Liver (tissue), 9 donors: ENCODE results near the gene SLC26A1. TPM values are rescaled to one million over a fixed set of nuclear protein-coding genes. Genes with fewer than 3 reads are reported as not detected.

Experiments
- DNase-seq: peaks from one replicate; pipeline ENCODE4 v3.0.0-alpha.2; 2017; ENCODE audit warnings: low spot score
- H3K27ac ChIP-seq, 2 donors: one replicate each; pipeline ENCODE4 v1.7.0; 2013; ENCODE audit warnings: inconsistent platforms in 2 of 2, low read length in 2 of 2, control low read depth in 1 of 2, low read depth in 1 of 2, mild to moderate bottlenecking in 1 of 2
- H3K27me3 ChIP-seq, 4 donors: one replicate each; pipeline versions ENCODE4 v1.6.1 to v1.7.0; 2013; ENCODE audit warnings: low read length in 3 of 4, inconsistent platforms in 1 of 4, mild to moderate bottlenecking in 1 of 4, moderate library complexity in 1 of 4; ENCODE audit not compliant: control insufficient read depth in 4 of 4, insufficient read depth in 4 of 4
- H3K36me3 ChIP-seq, 4 donors: one replicate each; pipeline versions ENCODE4 v1.6.1 to v1.7.0; 2013; ENCODE audit warnings: low read length in 3 of 4, mild to moderate bottlenecking in 3 of 4, low read depth in 1 of 4, moderate library complexity in 1 of 4; ENCODE audit not compliant: control insufficient read depth in 4 of 4, insufficient read depth in 3 of 4
- H3K4me1 ChIP-seq, 4 donors: one replicate each; pipeline versions ENCODE4 v1.6.1 to v1.7.0; 2013; ENCODE audit warnings: low read length in 3 of 4, mild to moderate bottlenecking in 3 of 4, moderate library complexity in 1 of 4; ENCODE audit not compliant: control insufficient read depth in 4 of 4, insufficient read depth in 4 of 4
- H3K4me3 ChIP-seq, 3 donors: one replicate each; pipeline versions ENCODE4 v1.6.1 to v1.7.0; 2013; ENCODE audit warnings: low read length in 3 of 3, control low read depth in 1 of 3, low read depth in 1 of 3, mild to moderate bottlenecking in 1 of 3
- H3K9ac ChIP-seq, 2 donors: one replicate each; pipeline ENCODE4 v1.7.0; 2013; ENCODE audit warnings: low read length in 2 of 2, mild to moderate bottlenecking in 2 of 2, moderate library complexity in 2 of 2, control low read depth in 1 of 2, low read depth in 1 of 2
- H3K9me3 ChIP-seq, 4 donors: one replicate each; pipeline versions ENCODE4 v1.6.1 to v1.7.0; 2013; ENCODE audit warnings: low read length in 3 of 4; ENCODE audit not compliant: control insufficient read depth in 4 of 4
- FOXA2 ChIP-seq: IDR thresholded peaks from 2 replicates; pipeline ENCODE4 v1.6.1; 2016; ENCODE audit warnings: antibody characterized with exemption
- HNF4G ChIP-seq: IDR thresholded peaks from 2 replicates; pipeline ENCODE4 v1.6.1; 2016; ENCODE audit warnings: antibody characterized with exemption
- JUND ChIP-seq, 2 donors: IDR thresholded peaks; 2 replicates each; pipeline ENCODE4 v1.6.1; 2016; ENCODE audit warnings: antibody characterized with exemption in 2 of 2
- NR2F2 ChIP-seq: IDR thresholded peaks from 2 replicates; pipeline ENCODE4 v1.6.1; 2016; ENCODE audit warnings: antibody characterized with exemption
- RAD21 ChIP-seq, 2 donors: IDR thresholded peaks; 2 replicates each; pipeline ENCODE4 v1.6.1; 2016; ENCODE audit warnings: antibody characterized with exemption in 2 of 2, mild to moderate bottlenecking in 2 of 2
- RXRA ChIP-seq, 2 donors: IDR thresholded peaks; 2 replicates each; pipeline ENCODE4 v1.6.1; 2017 to 2018; ENCODE audit warnings: antibody characterized with exemption in 2 of 2, mild to moderate bottlenecking in 1 of 2
- SP1 ChIP-seq: IDR thresholded peaks from 2 replicates; pipeline ENCODE4 v1.6.1; 2018; ENCODE audit warnings: antibody characterized with exemption, mild to moderate bottlenecking
- YY1 ChIP-seq: IDR thresholded peaks from 2 replicates; pipeline ENCODE4 v1.6.1; 2016; ENCODE audit warnings: antibody characterized with exemption, mild to moderate bottlenecking
- ZBTB33 ChIP-seq: IDR thresholded peaks from 2 replicates; pipeline ENCODE4 v1.6.1; 2016; ENCODE audit warnings: antibody characterized with exemption
- WGBS: extraction: QIAGEN DNeasy Blood & Tissue Kit; methylation state at CpG from one replicate; pipeline ENCODE4 v1.1.7; 2013; 5-methylcytosine and 5-hydroxymethylcytosine counted together
- polyA plus RNA-seq, 2 donors: library from polyadenylated mRNA; stranded (reverse) in 1 of 2; unstranded in 1 of 2; fragments of 200-250 nt in 1 of 2; fragments of >200 nt in 1 of 2; fragmentation: Nextera tagmentation in 1 of 2; extraction: Ambion mirVana in 1 of 2; gene quantifications; one replicate each; pipeline versions ENCODE4 v1.2.1 to v1.2.3, GENCODE V29; 2013 to 2015
- total RNA-seq, 2 donors: library from RNA; depleted of rRNA; stranded (reverse); fragments of >200 nt; gene quantifications; one replicate each; pipeline ENCODE4 v1.2.3, GENCODE V29; 2014
- TF ChIP-seq, protein P1 (sequence below): IDR thresholded peaks from 2 replicates; pipeline ENCODE4 v1.6.1; 2016; ENCODE audit warnings: antibody characterized with exemption
- TF ChIP-seq, protein P2 (sequence below): fragments of 150-350 bp; IDR thresholded peaks from 2 replicates; pipeline ENCODE4 v1.5.1; 2017; ENCODE audit warnings: improper control_type of control experiment, low read depth, low read length; ENCODE audit not compliant: missing input control
- TF ChIP-seq, protein P3 (sequence below): IDR thresholded peaks from 2 replicates; pipeline ENCODE4 v1.6.1; 2016; ENCODE audit warnings: antibody characterized with exemption
- donor health status: healthy.
- donor health status: healthy.
- donor health status: healthy.
- donor health status: healthy.
- donor health status: healthy.

The SLC26A1 gene
- total and polyA plus RNA-seq, 4 donors, result 5.1 to 41.0 (median 26.3) TPM

- WGBS, result 54% methylated on average over 36 of the region's 36 CpGs
- no peak overlapping the region for H3K27ac ChIP-seq
Observed at GRCh38 chr4:1041147-1041935, 48.1 kb upstream of the SLC26A1 start.

GRCh38 chr4:1040344-1041146, 47.3 kb upstream of the SLC26A1 start:
- Histone ChIP-seq H3K27me3 (peaks cover 0 to 4% (median 0%) of the 10 kb centered on the region in 4 donors), H3K36me3 (no peaks in the 10 kb centered on the region), H3K27ac (no peak overlapping the region), H3K4me1 (peaks cover 0 to 2% (median 0%) of the 10 kb centered on the region in 4 donors), H3K4me3 (no peak overlapping the region), H3K9ac (no peak overlapping the region), H3K9me3 (no peaks in the 10 kb centered on the region)
- 92% methylated on average over 21 of the region's 21 CpGs for WGBS
- no peak for DNase-seq
- no peak for TF ChIP-seq FOXA2
- no peak for TF ChIP-seq ZBTB33
- TF ChIP-seq YY1, result no peak

More at GRCh38 chr4:1041147-1041935, 48.1 kb upstream of the SLC26A1 start:
- H3K4me3 ChIP-seq, result no peak overlapping the region
- no peaks in the 10 kb centered on the region for H3K36me3 ChIP-seq
- no peaks in the 10 kb centered on the region for H3K9me3 ChIP-seq
- DNase-seq, result no peak
- H3K27me3 ChIP-seq, result peaks cover 0 to 4% (median 0%) of the 10 kb centered on the region in 4 donors
- H3K4me1 ChIP-seq, result peaks cover 0 to 2% (median 0%) of the 10 kb centered on the region in 4 donors
- H3K9ac ChIP-seq, result no peak overlapping the region
- TF ChIP-seq, protein P1, sequence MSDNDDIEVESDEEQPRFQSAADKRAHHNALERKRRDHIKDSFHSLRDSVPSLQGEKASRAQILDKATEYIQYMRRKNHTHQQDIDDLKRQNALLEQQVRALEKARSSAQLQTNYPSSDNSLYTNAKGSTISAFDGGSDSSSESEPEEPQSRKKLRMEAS, result no peak
- TF ChIP-seq SP1, result no peak
- TF ChIP-seq RXRA (IDR thresholded peaks at IDR 0.05), result no peak
- no peak for TF ChIP-seq FOXA2
- no peak for TF ChIP-seq JUND (IDR thresholded peaks at IDR 0.05)
- TF ChIP-seq, protein P2, sequence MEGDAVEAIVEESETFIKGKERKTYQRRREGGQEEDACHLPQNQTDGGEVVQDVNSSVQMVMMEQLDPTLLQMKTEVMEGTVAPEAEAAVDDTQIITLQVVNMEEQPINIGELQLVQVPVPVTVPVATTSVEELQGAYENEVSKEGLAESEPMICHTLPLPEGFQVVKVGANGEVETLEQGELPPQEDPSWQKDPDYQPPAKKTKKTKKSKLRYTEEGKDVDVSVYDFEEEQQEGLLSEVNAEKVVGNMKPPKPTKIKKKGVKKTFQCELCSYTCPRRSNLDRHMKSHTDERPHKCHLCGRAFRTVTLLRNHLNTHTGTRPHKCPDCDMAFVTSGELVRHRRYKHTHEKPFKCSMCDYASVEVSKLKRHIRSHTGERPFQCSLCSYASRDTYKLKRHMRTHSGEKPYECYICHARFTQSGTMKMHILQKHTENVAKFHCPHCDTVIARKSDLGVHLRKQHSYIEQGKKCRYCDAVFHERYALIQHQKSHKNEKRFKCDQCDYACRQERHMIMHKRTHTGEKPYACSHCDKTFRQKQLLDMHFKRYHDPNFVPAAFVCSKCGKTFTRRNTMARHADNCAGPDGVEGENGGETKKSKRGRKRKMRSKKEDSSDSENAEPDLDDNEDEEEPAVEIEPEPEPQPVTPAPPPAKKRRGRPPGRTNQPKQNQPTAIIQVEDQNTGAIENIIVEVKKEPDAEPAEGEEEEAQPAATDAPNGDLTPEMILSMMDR, result no peak

DNA sequence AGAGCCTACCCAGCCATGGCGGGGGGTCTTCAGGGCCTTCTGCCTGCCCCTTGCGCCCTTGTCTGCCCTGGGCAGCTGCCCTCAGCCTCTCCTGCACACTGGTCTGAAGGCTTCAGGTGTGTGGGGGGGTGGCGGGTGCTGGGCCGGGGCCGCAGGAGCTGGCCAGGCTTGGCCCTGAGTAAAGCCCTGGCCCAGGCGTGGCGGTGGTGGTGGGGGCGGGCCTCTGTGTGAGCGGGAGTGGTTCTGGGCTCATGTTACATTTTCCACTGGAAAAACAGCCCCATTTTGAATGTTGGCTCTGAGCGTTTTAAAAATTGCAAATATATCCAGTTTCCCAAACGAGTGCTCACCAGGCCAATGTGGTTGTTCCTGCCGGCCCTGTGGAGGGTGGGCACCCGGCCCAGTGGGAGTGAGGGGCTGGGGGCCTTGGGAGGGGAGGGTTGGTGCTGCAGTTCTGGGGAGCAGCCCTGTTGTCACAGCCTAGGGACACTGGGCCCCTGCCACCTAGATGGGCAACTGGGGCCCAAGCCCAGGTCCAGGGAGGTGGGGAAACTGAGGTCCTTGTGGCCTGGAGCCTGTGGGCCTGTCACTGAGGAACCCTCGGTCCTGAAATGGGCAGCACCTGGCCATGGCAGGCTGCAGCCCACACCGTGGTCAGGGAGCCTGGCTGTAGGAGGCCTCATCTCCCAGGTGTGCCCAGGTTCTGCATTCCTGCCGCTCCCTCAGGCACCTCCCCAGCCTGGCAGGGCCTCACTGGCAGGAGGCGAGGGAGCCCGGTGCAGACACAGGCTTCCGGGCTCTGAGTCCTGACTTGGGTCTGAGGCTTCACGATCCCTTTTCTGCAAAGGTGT, 46.5 kb upstream of the SLC26A1 start:
- WGBS, result 75% methylated on average over 20 of the region's 20 CpGs
- no peak for DNase-seq
- Histone ChIP-seq H3K27ac (no peak overlapping the region), H3K36me3 (no peaks in the 10 kb centered on the region), H3K27me3 (peaks cover 0 to 4% (median 0%) of the 10 kb centered on the region in 4 donors), H3K9me3 (no peaks in the 10 kb centered on the region), H3K4me1 (peaks cover 0 to 2% (median 0%) of the 10 kb centered on the region in 4 donors), H3K4me3 (no peak overlapping the region), H3K9ac (no peak overlapping the region)
- TF ChIP-seq YY1 (no peak), SP1 (no peak), JUND (IDR thresholded peaks at IDR 0.05) (no peak), FOXA2 (no peak), NR2F2 (no peak), HNF4G (no peak), ZBTB33 (no peak), RAD21 (IDR thresholded peaks at IDR 0.05) (no peak), RXRA (IDR thresholded peaks at IDR 0.05) (no peak)
- TF ChIP-seq, protein P1, result no peak
- TF ChIP-seq, protein P2, result no peak
- TF ChIP-seq, protein P3, sequence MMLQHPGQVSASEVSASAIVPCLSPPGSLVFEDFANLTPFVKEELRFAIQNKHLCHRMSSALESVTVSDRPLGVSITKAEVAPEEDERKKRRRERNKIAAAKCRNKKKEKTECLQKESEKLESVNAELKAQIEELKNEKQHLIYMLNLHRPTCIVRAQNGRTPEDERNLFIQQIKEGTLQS, result no peak
